HEK293 (cell line): ENCODE measurements around the gene ISL1.

Experiments
- CTCF ChIA-PET: fragments of 350-600 bp; formaldehyde crosslinking; extraction: SDS; loops from one replicate; lab custom pipeline; 2021; ENCODE audit warnings: antibody characterized with exemption; lab: Yijun Ruan, JAX
- POLR2A ChIA-PET: fragments of 300-600 bp; formaldehyde crosslinking; extraction: SDS; loops from one replicate; lab custom pipeline; 2020; ENCODE audit warnings: antibody characterized with exemption, inconsistent platforms; lab: Yijun Ruan, JAX
- H3K27ac ChIP-seq: fragments of 200-500 bp; sonication (Bioruptor generic); 2 replicates; pipeline ENCODE4 v1.5.1; 2014; ENCODE audit warnings: low read depth, low read length, control low read depth, inconsistent platforms; ENCODE audit errors: extremely low read depth
- H3K36me3 ChIP-seq, 2 experiments: fragments of 200-500 bp in 1 of 2; sonication (Bioruptor generic) in 1 of 2; 1 replicate in 1 of 2; 2 replicates in 1 of 2; pipeline ENCODE4 v1.5.1; 2014 to 2017; ENCODE audit warnings: inconsistent platforms in 2 of 2, low read length in 2 of 2; ENCODE audit not compliant: control insufficient read depth in 2 of 2, insufficient read depth in 1 of 2
- H3K4me1 ChIP-seq: fragments of 200-500 bp; sonication (Bioruptor generic); 2 replicates; pipeline ENCODE4 v1.5.1; 2014; ENCODE audit warnings: mild to moderate bottlenecking, low read length, inconsistent platforms; ENCODE audit not compliant: control insufficient read depth, insufficient read depth
- H3K4me3 ChIP-seq: 2 replicates; pipeline ENCODE4 v1.5.1; 2011; ENCODE audit warnings: low read depth, mild to moderate bottlenecking, control low read depth, low read length, moderate library complexity
- H3K9me3 ChIP-seq: fragments of 200-500 bp; sonication (Bioruptor generic); 2 replicates; pipeline ENCODE4 v1.5.1; 2014; ENCODE audit warnings: low read depth, low read length, inconsistent platforms; ENCODE audit not compliant: control insufficient read depth, insufficient read depth
- HOXA7 ChIP-seq: sonication (generic); formaldehyde crosslinking; IDR thresholded peaks from 2 replicates; pipeline ENCODE4 v1.8.1; 2022; ENCODE audit warnings: missing genetic modification reagents, borderline replicate concordance
- IKZF3 ChIP-seq: fragments of 450-650 bp; IDR thresholded peaks from 2 replicates; pipeline ENCODE4 v1.5.0; 2018; ENCODE audit warnings: missing biosample characterization, mild to moderate bottlenecking, missing genetic modification characterization, moderate library complexity
- KLF17 ChIP-seq: fragments of 450-650 bp; formaldehyde crosslinking; IDR thresholded peaks from 2 replicates; pipeline ENCODE4 v1.5.1; 2016; ENCODE audit warnings: missing biosample characterization, missing genetic modification characterization
- PRDM10 ChIP-seq: fragments of 450-650 bp; formaldehyde crosslinking; IDR thresholded peaks from 2 replicates; pipeline ENCODE4 v1.5.1; 2016; ENCODE audit warnings: missing biosample characterization, missing genetic modification characterization
- SETDB1 ChIP-seq: IDR thresholded peaks from one replicate; pipeline ENCODE4 v1.6.1; 2017; ENCODE audit warnings: mild to moderate bottlenecking, low read length, moderate library complexity, mixed read lengths; ENCODE audit not compliant: insufficient read length
- TCF7L2 ChIP-seq: IDR thresholded peaks from 2 replicates; pipeline ENCODE4 v1.6.1; 2011; ENCODE audit warnings: low read depth, mild to moderate bottlenecking, inconsistent platforms, low read length, moderate library complexity, borderline replicate concordance
- YY1 ChIP-seq: fragments of 450-650 bp; formaldehyde crosslinking; IDR thresholded peaks from 2 replicates; pipeline ENCODE4 v1.5.1; 2018; ENCODE audit warnings: missing biosample characterization, missing genetic modification characterization
- ZFHX2 ChIP-seq: fragments of 450-650 bp; formaldehyde crosslinking; conservative IDR thresholded peaks from 2 replicates; pipeline ENCODE4 v1.5.1; 2016; ENCODE audit warnings: missing biosample characterization, missing genetic modification characterization
- ZNF133 ChIP-seq: fragments of 450-650 bp; formaldehyde crosslinking; IDR thresholded peaks from 2 replicates; pipeline ENCODE4 v1.5.1; 2016; ENCODE audit warnings: missing biosample characterization, missing genetic modification characterization
- ZNF302 ChIP-seq: fragments of 450-650 bp; formaldehyde crosslinking; IDR thresholded peaks from 2 replicates; pipeline ENCODE4 v1.5.1; 2016; ENCODE audit warnings: missing biosample characterization, missing genetic modification characterization, low read depth
- ZNF350 ChIP-seq: fragments of 450-650 bp; formaldehyde crosslinking; IDR thresholded peaks from 2 replicates; pipeline ENCODE4 v1.5.0; 2017; ENCODE audit warnings: missing biosample characterization, mild to moderate bottlenecking, missing genetic modification characterization
- ZNF391 ChIP-seq: fragments of 450-650 bp; formaldehyde crosslinking; IDR thresholded peaks from 2 replicates; pipeline ENCODE4 v1.5.1; 2016; ENCODE audit warnings: low read depth, missing biosample characterization, missing genetic modification characterization, borderline replicate concordance
- ZNF394 ChIP-seq: fragments of 450-650 bp; formaldehyde crosslinking; IDR thresholded peaks from 2 replicates; pipeline ENCODE4 v1.5.1; 2016; ENCODE audit warnings: missing biosample characterization, missing genetic modification characterization, mild to moderate bottlenecking, moderate library complexity, borderline replicate concordance
- ZNF501 ChIP-seq: fragments of 450-650 bp; formaldehyde crosslinking; IDR thresholded peaks from 2 replicates; pipeline ENCODE4 v1.5.1; 2016; ENCODE audit warnings: missing biosample characterization, missing genetic modification characterization
- ZNF558 ChIP-seq: fragments of 450-650 bp; formaldehyde crosslinking; IDR thresholded peaks from 2 replicates; pipeline ENCODE4 v1.5.1; 2016; ENCODE audit warnings: missing biosample characterization, missing genetic modification characterization
- ZNF747 ChIP-seq: fragments of 450-650 bp; formaldehyde crosslinking; IDR thresholded peaks from 2 replicates; pipeline ENCODE4 v1.5.1; 2016; ENCODE audit warnings: missing biosample characterization, missing genetic modification characterization
- ZNF843 ChIP-seq: fragments of 450-650 bp; formaldehyde crosslinking; IDR thresholded peaks from 2 replicates; pipeline ENCODE4 v1.5.1; 2016; ENCODE audit warnings: missing biosample characterization, missing genetic modification characterization
- ZXDB ChIP-seq: fragments of 450-650 bp; formaldehyde crosslinking; IDR thresholded peaks from 2 replicates; pipeline ENCODE4 v1.5.1; 2016; ENCODE audit warnings: missing biosample characterization, missing genetic modification characterization
- TF ChIP-seq, protein P1 (sequence below): fragments of 450-650 bp; formaldehyde crosslinking; IDR thresholded peaks from 2 replicates; pipeline ENCODE4 v1.5.1; 2016; ENCODE audit warnings: missing biosample characterization, missing genetic modification characterization
- TF ChIP-seq, protein P2 (sequence below): fragments of 450-650 bp; formaldehyde crosslinking; IDR thresholded peaks from 2 replicates; pipeline ENCODE4 v1.5.1; 2016; ENCODE audit warnings: missing biosample characterization, missing genetic modification characterization

ISL1 gene

DNA sequence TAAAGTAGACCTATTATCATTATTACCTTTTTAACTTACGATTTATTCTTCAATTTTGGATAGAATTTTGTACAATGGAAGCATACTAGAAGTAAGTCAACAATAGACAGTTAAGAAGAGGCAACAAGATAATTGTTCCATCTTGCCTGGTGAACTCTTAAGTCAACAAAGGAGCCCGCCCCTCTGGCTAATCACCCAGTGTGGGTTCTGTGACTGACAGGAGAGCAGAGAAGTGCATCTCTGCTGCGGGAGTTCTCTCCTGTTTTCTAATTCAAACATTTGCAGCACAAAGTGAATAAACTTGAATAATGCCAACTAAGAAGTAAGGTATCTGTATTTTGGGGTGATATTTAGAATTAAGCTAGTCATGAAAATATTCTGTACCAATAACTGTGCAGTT is 6.7 kb upstream of the ISL1 start (continued):
- TF ChIP-seq ZFHX2 (tag by site-specific recombination) = no peak

- H3K36me3 ChIP-seq = no peaks in the 10 kb centered on the region
- TF ChIP-seq KLF17 (tag by site-specific recombination) = no peak
- no peak for TF ChIP-seq ZNF843 (tag by site-specific recombination)
- no peak for TF ChIP-seq ZNF558 (tag by site-specific recombination)
- TF ChIP-seq ZNF501 = no peak
- CTCF ChIA-PET = interaction anchor here (0.8 kb wide), 1 partner anchor 419 kb away, joined by 3 read pairs; no protein-coding TSS in a partner anchor
- H3K4me3 ChIP-seq = no peak overlapping the region
- H3K27ac ChIP-seq = no peak overlapping the region
- H3K9me3 ChIP-seq = no peaks in the 10 kb centered on the region
- POLR2A ChIA-PET = no interaction called here
- peaks cover 28% of the 10 kb centered on the region for H3K4me1 ChIP-seq
These were observed 5.8 kb upstream of the ISL1 start for GRCh38 chr5:51377151-51378060.

DNA sequence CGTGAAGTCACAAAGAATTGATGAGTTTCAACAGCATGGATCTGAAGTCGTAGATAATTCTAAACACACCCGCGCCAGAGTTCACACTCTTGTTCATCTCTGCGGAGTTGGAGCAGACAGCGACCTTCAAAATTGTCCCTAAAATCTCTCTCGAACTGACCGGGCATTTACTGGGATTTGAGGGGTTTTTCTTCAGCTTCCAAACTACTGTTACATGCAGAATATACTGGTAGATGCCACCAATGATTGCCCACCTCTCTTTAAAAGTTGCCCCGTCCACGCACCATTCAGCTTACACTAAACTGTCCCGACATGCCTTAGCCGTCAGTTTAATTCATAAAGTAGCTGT is 5.2 kb upstream of the ISL1 start:
- Histone ChIP-seq H3K4me1 (peaks cover 28% of the 10 kb centered on the region), H3K4me3 (peak overlapping the region; percentile 46; the same call in 1 of the 2 replicates), H3K36me3 (no peaks in the 10 kb centered on the region), H3K9me3 (no peaks in the 10 kb centered on the region), H3K27ac (no peak overlapping the region; the same call in 1 of the 2 replicates)
- TF ChIP-seq SETDB1 (no peak), ZNF747 (tag by site-specific recombination) (no peak), YY1 (no peak), ZFHX2 (tag by site-specific recombination) (no peak), PRDM10 (no peak), IKZF3 (no peak), HOXA7 (no peak), ZNF391 (tag by site-specific recombination) (no peak), ZNF350 (tag by site-specific recombination) (no peak), TCF7L2 (no peak), ZNF302 (no peak), ZNF133 (tag by site-specific recombination) (no peak), ZXDB (no peak), ZNF394 (tag by site-specific recombination) (no peak)
- TF ChIP-seq, protein P1, sequence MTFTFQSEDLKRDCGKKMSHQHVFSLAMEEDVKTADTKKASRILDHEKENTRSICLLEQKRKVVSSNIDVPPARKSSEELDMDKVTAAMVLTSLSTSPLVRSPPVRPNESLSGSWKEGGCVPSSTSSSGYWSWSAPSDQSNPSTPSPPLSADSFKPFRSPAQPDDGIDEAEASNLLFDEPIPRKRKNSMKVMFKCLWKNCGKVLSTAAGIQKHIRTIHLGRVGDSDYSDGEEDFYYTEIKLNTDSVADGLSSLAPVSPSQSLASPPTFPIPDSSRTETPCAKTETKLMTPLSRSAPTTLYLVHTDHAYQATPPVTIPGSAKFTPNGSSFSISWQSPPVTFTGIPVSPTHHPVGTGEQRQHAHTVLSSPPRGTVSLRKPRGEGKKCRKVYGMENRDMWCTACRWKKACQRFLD (tag by site-specific recombination) = no peak
- TF ChIP-seq, protein P2, sequence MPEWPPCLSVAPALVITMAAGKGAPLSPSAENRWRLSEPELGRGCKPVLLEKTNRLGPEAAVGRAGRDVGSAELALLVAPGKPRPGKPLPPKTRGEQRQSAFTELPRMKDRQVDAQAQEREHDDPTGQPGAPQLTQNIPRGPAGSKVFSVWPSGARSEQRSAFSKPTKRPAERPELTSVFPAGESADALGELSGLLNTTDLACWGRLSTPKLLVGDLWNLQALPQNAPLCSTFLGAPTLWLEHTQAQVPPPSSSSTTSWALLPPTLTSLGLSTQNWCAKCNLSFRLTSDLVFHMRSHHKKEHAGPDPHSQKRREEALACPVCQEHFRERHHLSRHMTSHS (tag by site-specific recombination) = no peak
- ChIA-PET CTCF (interaction anchor here (0.8 kb wide), 1 partner anchor 419 kb away, joined by 3 read pairs; no protein-coding TSS in a partner anchor), POLR2A (interaction anchor here (0.5 to 1.0 kb wide), 2 partner anchors 10 to 417 kb away, joined by 3 to 5 read pairs; no protein-coding TSS in a partner anchor)
